ENCODE measurements around the gene CLTC. TPM values are rescaled to one million over a fixed set of nuclear protein-coding genes. Genes with fewer than 3 reads are reported as not detected.

CLTC gene
- total RNA-seq, 4 donors from 2014 or later: 140 to 203 (median 172) TPM

DNA sequence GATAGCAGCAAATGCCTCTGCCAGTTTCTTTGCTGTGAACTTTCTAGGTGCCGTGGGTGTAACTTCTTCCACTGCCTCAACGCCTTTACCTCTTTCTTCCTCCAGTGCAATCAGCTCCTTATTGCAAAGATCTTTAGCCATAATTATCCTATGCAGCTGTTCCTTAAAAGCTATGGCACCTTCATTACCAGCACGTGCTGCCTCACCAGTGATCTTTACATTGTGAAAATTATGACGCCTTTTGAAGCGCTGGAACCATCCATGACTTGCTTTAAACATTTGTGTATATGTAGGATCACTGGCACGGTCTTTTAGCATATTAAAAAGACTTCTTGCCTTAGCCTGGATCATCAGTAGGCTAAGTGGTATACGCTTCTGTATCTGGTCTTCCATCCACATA lies 79.5 kb downstream of the CLTC start:
- H3K4me3 ChIP-seq: no peak overlapping the region
- H3K9me3 ChIP-seq: no peaks in the 10 kb centered on the region
- H3K27me3 ChIP-seq: no peaks in the 10 kb centered on the region
- in situ Hi-C loops (cut with MboI; ENCODE audit: low sequenced_read_pairs in 4 of 4) (loop anchor here in 1 of 4 donors (25.0 kb wide), 1 partner anchor 363 kb away; no protein-coding TSS in a partner anchor), intact Hi-C loops (cut with DNase I; ENCODE audit: low total_unique reads) (no loop called here)
- peaks cover 0 to 43% of the 10 kb centered on the region in 2 donors for H3K36me3 ChIP-seq
- no peaks in the 10 kb centered on the region for H3K4me1 ChIP-seq
- ATAC-seq: no peak
- H3K27ac ChIP-seq: no peak overlapping the region
- DNase-seq: no peak
- TF ChIP-seq, protein P1, sequence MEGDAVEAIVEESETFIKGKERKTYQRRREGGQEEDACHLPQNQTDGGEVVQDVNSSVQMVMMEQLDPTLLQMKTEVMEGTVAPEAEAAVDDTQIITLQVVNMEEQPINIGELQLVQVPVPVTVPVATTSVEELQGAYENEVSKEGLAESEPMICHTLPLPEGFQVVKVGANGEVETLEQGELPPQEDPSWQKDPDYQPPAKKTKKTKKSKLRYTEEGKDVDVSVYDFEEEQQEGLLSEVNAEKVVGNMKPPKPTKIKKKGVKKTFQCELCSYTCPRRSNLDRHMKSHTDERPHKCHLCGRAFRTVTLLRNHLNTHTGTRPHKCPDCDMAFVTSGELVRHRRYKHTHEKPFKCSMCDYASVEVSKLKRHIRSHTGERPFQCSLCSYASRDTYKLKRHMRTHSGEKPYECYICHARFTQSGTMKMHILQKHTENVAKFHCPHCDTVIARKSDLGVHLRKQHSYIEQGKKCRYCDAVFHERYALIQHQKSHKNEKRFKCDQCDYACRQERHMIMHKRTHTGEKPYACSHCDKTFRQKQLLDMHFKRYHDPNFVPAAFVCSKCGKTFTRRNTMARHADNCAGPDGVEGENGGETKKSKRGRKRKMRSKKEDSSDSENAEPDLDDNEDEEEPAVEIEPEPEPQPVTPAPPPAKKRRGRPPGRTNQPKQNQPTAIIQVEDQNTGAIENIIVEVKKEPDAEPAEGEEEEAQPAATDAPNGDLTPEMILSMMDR (IDR thresholded peaks at IDR 0.05 in 4 of 5, conservative IDR thresholded peaks at IDR 0.05 in 1 of 5): no peak
- no peak for TF ChIP-seq POLR2A (IDR thresholded peaks at IDR 0.05)

DNA sequence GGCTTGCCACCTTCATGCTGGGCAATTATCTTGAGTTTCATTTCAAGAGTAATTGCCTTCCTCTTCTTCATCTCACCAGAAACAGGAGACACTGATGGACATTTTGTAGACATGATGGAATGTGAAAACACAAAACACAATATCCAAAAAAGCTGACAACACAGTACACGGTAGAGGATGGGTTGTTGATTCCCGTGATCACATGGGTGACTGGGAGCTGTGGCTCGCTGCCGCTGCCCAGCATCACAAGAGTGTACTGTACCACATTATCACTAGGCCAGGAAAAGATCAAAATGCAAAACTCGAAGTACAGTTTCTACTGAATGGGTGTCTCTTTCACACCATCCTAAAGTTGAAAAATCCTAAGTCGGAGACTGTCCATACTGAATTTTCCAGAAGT lies 80.1 kb downstream of the CLTC start:
- DNase-seq (no peak), ATAC-seq (no peak)
- no peak overlapping the region for H3K4me3 ChIP-seq
- H3K27ac ChIP-seq: no peak overlapping the region
- no peak for TF ChIP-seq POLR2A (IDR thresholded peaks at IDR 0.05)
- TF ChIP-seq, protein P1 (IDR thresholded peaks at IDR 0.05 in 4 of 5, conservative IDR thresholded peaks at IDR 0.05 in 1 of 5): no peak
- intact Hi-C loops (cut with DNase I; ENCODE audit: low total_unique reads): no loop called here
- H3K9me3 ChIP-seq: no peaks in the 10 kb centered on the region
- H3K36me3 ChIP-seq: peaks cover 0 to 38% of the 10 kb centered on the region in 2 donors
- H3K27me3 ChIP-seq: no peaks in the 10 kb centered on the region
- in situ Hi-C loops (cut with MboI; ENCODE audit: low sequenced_read_pairs in 4 of 4): loop anchor here in 1 of 4 donors (25.0 kb wide), 1 partner anchor 363 kb away; no protein-coding TSS in a partner anchor
- H3K4me1 ChIP-seq: no peaks in the 10 kb centered on the region

DNA sequence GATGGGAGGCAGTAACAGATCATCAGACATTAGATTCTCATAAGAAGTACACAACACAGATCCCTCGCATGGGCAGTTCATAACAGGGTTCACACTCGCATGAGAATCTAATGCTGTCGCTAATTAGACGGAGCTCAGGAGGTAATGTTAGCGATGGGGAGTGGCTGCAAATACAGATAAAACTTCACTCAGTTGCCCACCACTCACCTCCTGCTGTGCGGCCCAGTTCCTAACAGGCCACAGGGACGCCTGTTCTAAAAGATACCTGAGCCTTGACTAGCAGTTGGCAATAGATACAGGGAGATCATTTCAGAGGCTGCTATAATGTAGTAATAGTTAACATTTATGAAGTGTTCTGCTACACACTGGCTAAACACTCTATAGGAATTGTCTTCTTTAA lies 82.6 kb downstream of the CLTC start:
- Histone ChIP-seq H3K4me1 (peaks cover 12 to 18% of the 10 kb centered on the region in 2 donors), H3K4me3 (no peak overlapping the region), H3K27ac (no peak overlapping the region), H3K9me3 (no peaks in the 10 kb centered on the region), H3K36me3 (peaks cover 0 to 30% of the 10 kb centered on the region in 2 donors), H3K27me3 (no peaks in the 10 kb centered on the region)
- ATAC-seq (no peak), DNase-seq (no peak)
- intact Hi-C loops (cut with DNase I; ENCODE audit: low total_unique reads) (no loop called here), in situ Hi-C loops (cut with MboI; ENCODE audit: low sequenced_read_pairs in 4 of 4) (no loop called here)
- TF ChIP-seq POLR2A (IDR thresholded peaks at IDR 0.05): no peak
- TF ChIP-seq, protein P1 (IDR thresholded peaks at IDR 0.05 in 4 of 5, conservative IDR thresholded peaks at IDR 0.05 in 1 of 5): no peak

DNA sequence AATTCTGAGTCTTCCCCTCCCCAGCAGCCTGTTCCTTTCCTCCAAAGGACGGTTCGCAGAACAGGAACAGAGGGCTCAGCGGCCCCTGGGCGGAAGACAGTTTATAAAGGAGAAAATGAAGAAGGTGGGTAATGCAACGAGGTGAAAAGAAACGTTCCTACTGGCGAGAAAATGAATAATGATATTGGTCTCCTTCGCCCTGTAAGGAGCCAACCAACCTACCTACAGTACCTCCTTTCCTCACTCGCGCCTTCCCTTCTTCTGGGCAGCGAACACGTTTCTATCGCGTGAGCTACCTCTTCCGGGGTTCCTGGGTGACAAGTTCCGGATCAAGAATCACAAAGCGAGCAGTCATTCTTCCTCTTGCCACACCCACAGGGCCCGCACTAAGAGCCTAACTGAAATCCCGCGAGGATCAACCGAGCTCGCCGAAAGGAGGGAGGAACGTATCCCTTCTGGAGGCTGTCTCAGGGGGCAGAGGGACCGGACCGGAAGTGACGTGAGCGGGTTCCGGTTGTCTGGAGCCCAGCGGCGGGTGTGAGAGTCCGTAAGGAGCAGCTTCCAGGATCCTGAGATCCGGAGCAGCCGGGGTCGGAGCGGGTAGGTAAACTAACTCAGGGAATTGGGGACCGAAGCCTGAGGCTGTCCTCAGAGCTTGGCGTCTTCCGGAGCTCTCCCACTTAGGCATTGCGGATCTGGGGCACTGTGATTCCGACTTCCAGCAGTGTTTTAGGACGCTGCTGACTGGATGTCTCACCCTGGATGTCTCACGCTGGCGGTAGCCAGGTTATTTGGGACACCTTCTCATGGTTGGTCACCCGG lies 87.7 kb downstream of the CLTC start, which contains the start of the genes PTRH2 and VMP1:
Gene PTRH2 (minus strand): TSS at position 282 of the 822 bp plus-strand sequence. CDS start 9,452 bp downstream, outside the sequence.
Gene VMP1 (plus strand): TSS at position 506 of the 822 bp plus-strand sequence. CDS start 23,793 bp downstream, outside the sequence.
- Histone ChIP-seq H3K27me3 (no peaks in the 10 kb centered on the region), H3K4me1 (peaks cover 35 to 37% of the 10 kb centered on the region in 2 donors), H3K36me3 (no peaks in the 10 kb centered on the region), H3K27ac (peak within 1 kb of the TSS; percentile 94 to 96 (median 96)), H3K9me3 (no peaks in the 10 kb centered on the region), H3K4me3 (peak within 1 kb of the TSS; percentile 65 to 90 (median 85))
- peak; percentile 98 to 99 for DNase-seq
- in situ Hi-C loops (cut with MboI; ENCODE audit: low sequenced_read_pairs in 4 of 4) (no loop called here), intact Hi-C loops (cut with DNase I; ENCODE audit: low total_unique reads) (loop anchor here (2.0 to 5.0 kb wide), 2 partner anchors 65 to 89 kb away; partner anchors contain the start of gene CLTC)
- TF ChIP-seq, protein P1 (IDR thresholded peaks at IDR 0.05 in 4 of 5, conservative IDR thresholded peaks at IDR 0.05 in 1 of 5): no peak
- TF ChIP-seq POLR2A (IDR thresholded peaks at IDR 0.05): peak; percentile 88 to 90
- peak; percentile 96 to 98 for ATAC-seq

Data from gastrocnemius medialis (tissue), 4 donors.